GM03348 (cell line): ENCODE results near the gene NLE1.

ENCODE experiments used
- DNase-seq: peaks from one replicate; pipeline ENCODE4 v3.0.0; 2012; ENCODE audit warnings: low spot score

The NLE1 gene

GRCh38 chr17:35086164-35086563 is 55.9 kb downstream of the NLE1 start:
- DNase-seq: no peak

GRCh38 chr17:35084987-35085386 is 57.1 kb downstream of the NLE1 start:
- DNase-seq: peak; percentile 24

- no peak for DNase-seq
Observed at GRCh38 chr17:35083071-35083470, 59.0 kb downstream of the NLE1 start.

GRCh38 chr17:35082073-35082657 is 59.9 kb downstream of the NLE1 start:
- peak; percentile 64 for DNase-seq

GRCh38 chr17:35081638-35082037 is 60.5 kb downstream of the NLE1 start:
- no peak for DNase-seq

GRCh38 chr17:35080536-35080935 is 61.6 kb downstream of the NLE1 start:
- DNase-seq: no peak

GRCh38 chr17:35079547-35080423 is 62.3 kb downstream of the NLE1 start:
- no peak for DNase-seq
